ENCODE measurements around the gene MYD88.

The MYD88 gene

GRCh38 chr3:38165722-38166387 is 27.4 kb downstream of the MYD88 start:
- peak; percentile 40 for DNase-seq (ENCODE audit: low spot score)

- no peak for DNase-seq (ENCODE audit: low spot score)
Observed at GRCh38 chr3:38167591-38167990, 29.1 kb downstream of the MYD88 start.

GRCh38 chr3:38168151-38169026 is 29.9 kb downstream of the MYD88 start:
- peak; percentile 21 for DNase-seq (ENCODE audit: low spot score)

- no peak for DNase-seq (ENCODE audit: low spot score)
Observed at GRCh38 chr3:38169027-38169317, 30.5 kb downstream of the MYD88 start.

GRCh38 chr3:38170722-38171121 is 32.3 kb downstream of the MYD88 start:
- no peak for DNase-seq (ENCODE audit: low spot score)

- DNase-seq (ENCODE audit: low spot score), result no peak
Observed at GRCh38 chr3:38171622-38172021, 33.2 kb downstream of the MYD88 start.

GRCh38 chr3:38173834-38174418 is 35.5 kb downstream of the MYD88 start:
- no peak for DNase-seq (ENCODE audit: low spot score)

- no peak for DNase-seq (ENCODE audit: low spot score)
Observed at GRCh38 chr3:38177181-38177580, 38.7 kb downstream of the MYD88 start.

- no peak for DNase-seq (ENCODE audit: low spot score)
Observed at GRCh38 chr3:38186781-38187180, 48.3 kb downstream of the MYD88 start.

- no peak for DNase-seq (ENCODE audit: low spot score)
Observed at GRCh38 chr3:38190481-38190881, 52.0 kb downstream of the MYD88 start.
